Type B pancreatic cell (in vitro differentiated cells): ENCODE results near the gene CHAC1. TPM values are rescaled to one million over a fixed set of nuclear protein-coding genes. Genes with fewer than 3 reads are reported as not detected.
A peak's percentile ranks its signal among the peaks of the same experiment; 100 is the strongest.
"Not testable (repeated sequence)": the region's sequence is repeated elsewhere in the genome, so short reads cannot be mapped to it uniquely, and the experiment has no call there.

ENCODE experiments used
- DNase-seq: peaks from one replicate; pipeline ENCODE4 v3.0.0; 2021; ENCODE audit warnings: mixed read lengths; ENCODE audit not compliant: unreplicated experiment; ENCODE audit errors: extremely low spot score
- H3K27ac Mint-ChIP-seq: 2 replicates; pipeline ENCODE4 v1.8.0; 2021; ENCODE audit warnings: mild to moderate bottlenecking, mixed read lengths
- H3K27me3 Mint-ChIP-seq: 2 replicates; pipeline ENCODE4 v1.8.0; 2021; ENCODE audit warnings: mixed read lengths
- H3K36me3 Mint-ChIP-seq: 2 replicates; pipeline ENCODE4 v1.8.0; 2021; ENCODE audit warnings: mixed read lengths
- H3K4me1 Mint-ChIP-seq: one replicate; pipeline ENCODE4 v1.8.0; 2021; ENCODE audit warnings: mixed read lengths; ENCODE audit not compliant: unreplicated experiment
- H3K4me3 Mint-ChIP-seq: 2 replicates; pipeline ENCODE4 v1.8.0; 2021; ENCODE audit warnings: mild to moderate bottlenecking, mixed read lengths
- H3K9me3 Mint-ChIP-seq: 2 replicates; pipeline ENCODE4 v1.8.0; 2021; ENCODE audit warnings: mixed read lengths
- CTCF ChIP-seq: fragments of 200-600 bp; sonication (generic); conservative IDR thresholded peaks from 2 replicates; pipeline ENCODE4 v1.5.0; 2021; ENCODE audit warnings: antibody characterized with exemption, mild to moderate bottlenecking
- total RNA-seq: library from RNA; stranded (reverse); gene quantifications from 2 replicates; pipeline ENCODE4 v1.2.1, GENCODE V29; 2021; ENCODE audit warnings: low replicate concordance

Gene CHAC1
- total RNA-seq, 1 donor from 2014 or later, result 7.8 TPM

GRCh38 chr15:40953713-40954074 lies 423 bp downstream of the CHAC1 start:
- DNase-seq, result no peak
- H3K27ac Mint-ChIP-seq, result peak overlapping the region; percentile 76
- H3K9me3 Mint-ChIP-seq, result no peaks in the 10 kb centered on the region
- peaks cover 15% of the 10 kb centered on the region for H3K4me1 Mint-ChIP-seq
- no peaks in the 10 kb centered on the region for H3K36me3 Mint-ChIP-seq
- TF ChIP-seq CTCF, result no peak
- peak overlapping the region; percentile 94 for H3K4me3 Mint-ChIP-seq
- peaks cover 22% of the 10 kb centered on the region for H3K27me3 Mint-ChIP-seq

- Mint-ChIP-seq H3K4me1 (peaks cover 17% of the 10 kb centered on the region), H3K4me3 (peak overlapping the region; percentile 94), H3K27me3 (peaks cover 17% of the 10 kb centered on the region), H3K27ac (peak overlapping the region; percentile 76)
- H3K36me3 Mint-ChIP-seq, DNase-seq, H3K9me3 Mint-ChIP-seq: not testable (repeated sequence)
Observed at GRCh38 chr15:40954158-40954848, 1.0 kb downstream of the CHAC1 start.

GRCh38 chr15:40955141-40955903 lies 2.1 kb downstream of the CHAC1 start:
- Mint-ChIP-seq H3K27ac (no peak overlapping the region), H3K27me3 (peaks cover 14% of the 10 kb centered on the region), H3K4me3 (peak overlapping the region; percentile 94), H3K36me3 (no peaks in the 10 kb centered on the region), H3K9me3 (no peaks in the 10 kb centered on the region), H3K4me1 (peaks cover 26% of the 10 kb centered on the region)
- DNase-seq, result no peak
- TF ChIP-seq CTCF, result no peak

GRCh38 chr15:40955930-40956540 lies 2.8 kb downstream of the CHAC1 start:
- peak overlapping the region; percentile 59 for H3K4me3 Mint-ChIP-seq
- peaks cover 28% of the 10 kb centered on the region for H3K4me1 Mint-ChIP-seq
- H3K27ac Mint-ChIP-seq, result peak overlapping the region; percentile 55
- DNase-seq, result no peak
- TF ChIP-seq CTCF, result no peak
- peaks cover 14% of the 10 kb centered on the region for H3K27me3 Mint-ChIP-seq
- H3K9me3 Mint-ChIP-seq, result no peaks in the 10 kb centered on the region
- no peaks in the 10 kb centered on the region for H3K36me3 Mint-ChIP-seq

- no peak for TF ChIP-seq CTCF
- H3K4me1 Mint-ChIP-seq, result peaks cover 28% of the 10 kb centered on the region
- H3K4me3 Mint-ChIP-seq, result peak overlapping the region; percentile 59
- H3K36me3 Mint-ChIP-seq, result no peaks in the 10 kb centered on the region
- H3K9me3 Mint-ChIP-seq, result no peaks in the 10 kb centered on the region
- DNase-seq, result no peak
- peaks cover 13% of the 10 kb centered on the region for H3K27me3 Mint-ChIP-seq
- H3K27ac Mint-ChIP-seq, result peak overlapping the region; percentile 55
Observed at GRCh38 chr15:40956541-40956982, 3.3 kb downstream of the CHAC1 start.
